BJ (cell line): ENCODE results near the gene NIFK. TPM values are rescaled to one million over a fixed set of nuclear protein-coding genes. Genes with fewer than 3 reads are reported as not detected.
"Not testable (repeated sequence)": the region's sequence is repeated elsewhere in the genome, so short reads cannot be mapped to it uniquely, and the experiment has no call there.

ENCODE experiments used
- CTCF ChIA-PET: fragments of 350-600 bp; formaldehyde crosslinking; extraction: SDS; loops from one replicate; lab custom pipeline; 2021; ENCODE audit warnings: antibody characterized with exemption, inconsistent platforms; lab: Yijun Ruan, JAX
- POLR2A ChIA-PET: fragments of 300-600 bp; sonication (Branson Sonifier 250); formaldehyde crosslinking; extraction: SDS; loops from one replicate; lab custom pipeline; 2021; ENCODE audit warnings: antibody characterized with exemption; lab: Charles Lee
- DNase-seq: peaks from one replicate; pipeline ENCODE4 v3.0.0-alpha.2; 2011; ENCODE audit warnings: low read depth
- H3K27me3 ChIP-seq: 2 replicates; pipeline ENCODE4 v1.6.0; 2011; ENCODE audit warnings: low read length; ENCODE audit not compliant: control insufficient read depth, insufficient read depth
- H3K36me3 ChIP-seq: 2 replicates; pipeline ENCODE4 v1.5.1; 2011; ENCODE audit warnings: low read length; ENCODE audit not compliant: control insufficient read depth, insufficient read depth
- H3K4me3 ChIP-seq: 2 replicates; pipeline ENCODE4 v1.5.1; 2011; ENCODE audit warnings: low read depth, mild to moderate bottlenecking, control low read depth, low read length
- CTCF ChIP-seq: IDR thresholded peaks from 2 replicates; pipeline ENCODE4 v1.5.1; 2011; ENCODE audit warnings: low read depth, mild to moderate bottlenecking, control low read depth, inconsistent platforms, low read length, moderate library complexity; ENCODE audit not compliant: insufficient read depth
- polyA plus RNA-seq: library from polyadenylated mRNA; depleted of rRNA; stranded (reverse); fragments of >200 nt; gene quantifications from 2 replicates; pipeline ENCODE4 v1.2.3, GENCODE V29; 2011

Gene NIFK
- polyA plus RNA-seq, 1 experiment: 12.4 TPM

- POLR2A ChIA-PET: interaction anchor here (0.5 to 0.6 kb wide), 2 partner anchors 171 to 190 kb away, joined by 3 read pairs; no protein-coding TSS in a partner anchor
- Histone ChIP-seq H3K27me3 (no peaks in the 10 kb centered on the region), H3K36me3 (peaks cover 3% of the 10 kb centered on the region), H3K4me3 (no peak overlapping the region)
- DNase-seq: peak; percentile 94
- CTCF ChIA-PET: interaction anchor here (0.6 to 1.1 kb wide), 4 partner anchors 192 to 640 kb away, joined by 3 to 4 read pairs (median 4); partner anchors contain the start of gene RNU4ATAC
- no peak for TF ChIP-seq CTCF
These were observed 14.7 kb downstream of the NIFK start for GRCh38 chr2:121721926-121722325.

- Histone ChIP-seq H3K4me3 (no peak overlapping the region), H3K27me3 (no peaks in the 10 kb centered on the region), H3K36me3 (no peaks in the 10 kb centered on the region)
- TF ChIP-seq CTCF: no peak
- ChIA-PET CTCF (interaction anchor here (2.4 kb wide), 1 partner anchor 186 kb away, joined by 17 read pairs; the partner anchor contains the start of gene RNU4ATAC), POLR2A (no interaction called here)
- no peak for DNase-seq
These were observed 19.1 kb downstream of the NIFK start for GRCh38 chr2:121717529-121717928.

GRCh38 chr2:121716126-121716525 lies 20.5 kb downstream of the NIFK start:
- TF ChIP-seq CTCF: no peak
- no peak overlapping the region for H3K4me3 ChIP-seq
- H3K36me3 ChIP-seq: no peaks in the 10 kb centered on the region
- CTCF ChIA-PET: no interaction called here
- H3K27me3 ChIP-seq: no peaks in the 10 kb centered on the region
- DNase-seq: no peak
- POLR2A ChIA-PET: no interaction called here

- H3K4me3 ChIP-seq, CTCF ChIA-PET, DNase-seq, POLR2A ChIA-PET, H3K27me3 ChIP-seq, H3K36me3 ChIP-seq: not testable (repeated sequence)
These were observed 25.2 kb downstream of the NIFK start for GRCh38 chr2:121711481-121711880.

GRCh38 chr2:121710470-121711170 lies 26.1 kb downstream of the NIFK start:
- ChIA-PET POLR2A (no interaction called here), CTCF (no interaction called here)
- H3K4me3 ChIP-seq: no peak overlapping the region
- TF ChIP-seq CTCF: no peak
- H3K27me3 ChIP-seq: no peaks in the 10 kb centered on the region
- no peak for DNase-seq
- no peaks in the 10 kb centered on the region for H3K36me3 ChIP-seq
